ENCODE results near the gene NR4A3.

Gene NR4A3

GRCh38 chr9:99876190-99876589 is 54.5 kb downstream of the NR4A3 start:
- no peak for DNase-seq (ENCODE audit: low read depth in 2 of 2)

- DNase-seq (ENCODE audit: low read depth in 2 of 2), result no peak
These were observed 57.0 kb downstream of the NR4A3 start for GRCh38 chr9:99878651-99879050.

GRCh38 chr9:99881769-99882168 is 60.1 kb downstream of the NR4A3 start:
- DNase-seq (ENCODE audit: low read depth in 2 of 2), result no peak

- no peak for DNase-seq (ENCODE audit: low read depth in 2 of 2)
These were observed 64.1 kb downstream of the NR4A3 start for GRCh38 chr9:99885747-99886146.

- DNase-seq (ENCODE audit: low read depth in 2 of 2), result no peak
These were observed 67.4 kb downstream of the NR4A3 start for GRCh38 chr9:99889120-99889519.

GRCh38 chr9:99894826-99895225 is 73.1 kb downstream of the NR4A3 start:
- no peak for DNase-seq (ENCODE audit: low read depth in 2 of 2)

- DNase-seq (ENCODE audit: low read depth in 2 of 2), result no peak
These were observed 73.8 kb downstream of the NR4A3 start for GRCh38 chr9:99895510-99895909.

GRCh38 chr9:99896119-99896518 is 74.4 kb downstream of the NR4A3 start:
- no peak for DNase-seq (ENCODE audit: low read depth in 2 of 2)

- DNase-seq (ENCODE audit: low read depth in 2 of 2), result no peak
These were observed 81.7 kb downstream of the NR4A3 start for GRCh38 chr9:99903393-99903792.

GRCh38 chr9:99905833-99906402 is 84.2 kb downstream of the NR4A3 start:
- DNase-seq (ENCODE audit: low read depth in 2 of 2), result no peak

GRCh38 chr9:99906403-99907207 is 84.9 kb downstream of the NR4A3 start, which contains the start of gene STX17:
Gene STX17 (plus strand): TSS chr9:99906654. CDS start chr9:99915240, 8,586 bp downstream.
- peak; percentile 64 to 68 for DNase-seq (ENCODE audit: low read depth in 2 of 2)

- no peak for DNase-seq (ENCODE audit: low read depth in 2 of 2)
These were observed 85.5 kb downstream of the NR4A3 start for GRCh38 chr9:99907208-99907532.

- DNase-seq (ENCODE audit: low read depth in 2 of 2), result no peak
These were observed 89.9 kb downstream of the NR4A3 start for GRCh38 chr9:99911600-99911999.
